ENCODE data around the gene GRM3.

The GRM3 gene

GRCh38 chr7:86706406-86706805 is 62.7 kb downstream of the GRM3 start:
- no peak for DNase-seq

- DNase-seq: no peak
Measured at GRCh38 chr7:86708031-86708680, 64.4 kb downstream of the GRM3 start.

- no peak for DNase-seq
Measured at GRCh38 chr7:86720306-86720705, 76.6 kb downstream of the GRM3 start.

- no peak for DNase-seq
Measured at GRCh38 chr7:86733783-86734182, 90.1 kb downstream of the GRM3 start.

GRCh38 chr7:86745013-86745745 is 101.5 kb downstream of the GRM3 start:
- no peak for DNase-seq

- no peak for DNase-seq
Measured at GRCh38 chr7:86747698-86748097, 104.0 kb downstream of the GRM3 start.

GRCh38 chr7:86748201-86748600 is 104.5 kb downstream of the GRM3 start:
- no peak for DNase-seq

- no peak for DNase-seq
Measured at GRCh38 chr7:86748843-86749719, 105.4 kb downstream of the GRM3 start.

GRCh38 chr7:86749741-86750665 is 106.3 kb downstream of the GRM3 start:
- DNase-seq: no peak

GRCh38 chr7:86760236-86760635 is 116.5 kb downstream of the GRM3 start:
- no peak for DNase-seq

- no peak for DNase-seq
Measured at GRCh38 chr7:86762129-86762528, 118.4 kb downstream of the GRM3 start.

- no peak for DNase-seq
Measured at GRCh38 chr7:86765931-86766330, 122.2 kb downstream of the GRM3 start.

GRCh38 chr7:86768394-86768793 is 124.7 kb downstream of the GRM3 start:
- no peak for DNase-seq

GRCh38 chr7:86768967-86769760 is 125.5 kb downstream of the GRM3 start:
- DNase-seq: no peak

GRCh38 chr7:86773309-86773708 is 129.6 kb downstream of the GRM3 start:
- no peak for DNase-seq

- DNase-seq: no peak
Measured at GRCh38 chr7:86775203-86775602, 131.5 kb downstream of the GRM3 start.

GRCh38 chr7:86776136-86776535 is 132.4 kb downstream of the GRM3 start:
- no peak for DNase-seq

GRCh38 chr7:86778271-86778670 is 134.6 kb downstream of the GRM3 start:
- no peak for DNase-seq

GRCh38 chr7:86784765-86785164 is 141.1 kb downstream of the GRM3 start:
- no peak for DNase-seq

- no peak for DNase-seq
Measured at GRCh38 chr7:86785641-86786040, 141.9 kb downstream of the GRM3 start.

GRCh38 chr7:86786376-86786775 is 142.7 kb downstream of the GRM3 start:
- DNase-seq: no peak

- no peak for DNase-seq
Measured at GRCh38 chr7:86788948-86789347, 145.2 kb downstream of the GRM3 start.
